Posterior cingulate gyrus (tissue), 11 donors: ENCODE results near the gene OVOL3.

Experiments
- DNase-seq, 10 donors: peaks; one replicate each; pipeline versions ENCODE4 v3.0.0 to v3.0.0-alpha.2; 2020 to 2021; ENCODE audit warnings: mixed read lengths in 3 of 10
- intact Hi-C: fragments of 100-400 bp; cut with DNase I; formaldehyde crosslinking; loops from one replicate; pipeline ENCODE4 v1.15.1; 2023

The OVOL3 gene

DNA sequence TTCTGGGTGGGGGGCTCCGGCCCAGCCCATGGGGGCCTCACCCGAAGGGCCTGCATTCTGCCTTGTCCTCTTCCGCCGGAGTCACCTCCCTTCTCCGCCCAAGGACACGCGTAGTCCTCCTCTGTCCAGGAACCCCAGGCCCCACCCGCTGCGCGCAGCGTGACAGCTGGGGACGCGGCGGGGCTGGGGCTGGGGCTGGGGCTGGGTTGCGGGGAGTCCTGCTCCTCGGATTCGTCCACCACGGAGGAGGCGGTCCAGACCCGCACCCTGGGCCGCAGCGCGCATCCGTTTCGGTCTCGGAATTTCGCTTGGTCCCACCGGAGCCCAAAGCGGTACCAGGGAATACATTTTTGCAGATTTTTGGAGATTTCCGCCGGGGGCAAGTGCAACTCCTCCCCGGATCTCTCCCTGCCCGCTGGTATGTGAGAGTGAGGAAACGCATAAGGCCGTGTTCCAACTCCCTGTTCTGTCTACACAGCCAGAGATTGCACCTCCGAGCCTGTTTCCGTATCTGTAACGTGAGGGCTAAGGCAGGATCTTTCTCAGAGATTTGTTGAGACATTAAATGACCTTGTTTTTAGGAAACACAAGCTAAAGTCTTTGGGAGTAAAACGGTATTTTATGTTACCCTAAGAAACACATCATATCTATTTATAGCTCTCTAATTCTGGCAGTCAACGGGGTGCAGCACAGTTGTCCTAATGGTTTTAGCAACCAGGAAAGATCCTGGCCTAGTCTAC lies 41.6 kb downstream of the OVOL3 start, which contains the start of gene COX7A1:
Gene COX7A1 (minus strand): TSS at position 96 of the 740 bp plus-strand sequence. CDS start 40 bp downstream, at position 56.
- intact Hi-C loops = no loop called here
- peak in 9 of 10 donors; percentile 36 to 93 (median 49) for DNase-seq

DNA sequence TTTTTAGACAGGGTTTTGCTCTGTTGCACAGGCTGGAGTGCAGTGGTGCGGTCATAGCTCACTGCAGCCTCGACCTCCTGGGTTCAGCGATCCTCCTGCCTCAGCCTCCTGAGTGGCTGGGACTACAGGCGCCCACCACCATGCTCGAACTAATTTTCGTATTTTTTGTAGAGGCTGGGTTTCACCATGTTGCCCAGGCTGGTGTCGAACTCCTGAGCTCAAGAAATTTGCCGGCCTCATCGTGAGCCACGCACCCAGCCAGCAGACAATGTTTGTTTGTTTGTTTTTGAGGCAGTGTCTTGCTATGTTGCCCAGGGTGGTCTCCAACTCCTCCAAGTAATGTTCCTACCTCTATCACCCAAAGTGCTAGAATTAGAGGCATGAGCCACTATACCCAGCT lies 42.2 kb downstream of the OVOL3 start:
- peak in 2 of 10 donors; percentile 55 to 67 for DNase-seq

DNA sequence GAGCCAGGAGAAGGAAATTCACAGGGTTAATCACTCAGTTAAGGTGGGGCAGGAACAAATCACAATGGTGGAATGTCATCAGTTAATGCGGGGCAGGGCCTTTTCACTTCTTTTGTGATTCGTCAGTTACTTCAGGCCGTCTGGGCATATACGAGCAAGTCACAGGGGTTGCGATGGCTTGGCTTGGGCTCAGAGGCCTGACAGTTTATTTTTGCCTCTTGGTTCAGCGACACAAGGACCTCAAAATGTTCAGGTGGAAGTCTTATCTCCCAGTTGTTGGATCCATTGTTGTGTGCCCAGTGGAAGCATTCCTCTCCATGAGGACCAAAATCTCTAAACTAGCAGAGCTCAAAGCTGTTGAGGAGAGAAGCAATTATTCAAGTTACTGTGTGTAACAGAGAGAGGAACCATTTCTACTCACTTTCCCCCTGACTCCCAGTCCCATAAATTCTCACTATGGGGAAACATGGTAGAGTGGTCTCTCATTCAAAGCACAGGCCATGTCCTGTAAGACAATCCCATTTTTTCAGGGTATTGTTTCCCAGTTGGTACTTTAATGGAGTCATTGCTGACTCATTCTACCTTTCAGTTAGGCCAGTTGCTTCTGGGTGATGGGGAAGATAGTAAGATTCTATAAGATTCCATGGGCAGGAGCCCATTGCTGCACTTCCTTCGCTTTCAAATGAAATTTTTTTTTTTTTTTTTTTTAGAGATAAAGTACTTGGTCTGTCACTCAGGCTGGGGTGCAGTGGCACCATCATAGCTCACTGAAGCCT lies 50.1 kb downstream of the OVOL3 start:
- peak in 2 of 10 donors; percentile 7 to 44 for DNase-seq
- intact Hi-C loops = no loop called here

More for the DNA sequence above, 42.2 kb downstream of the OVOL3 start:
- intact Hi-C loops = no loop called here
